GM21526 (cell line): Measurements from ENCODE around the gene FOXE3.

ENCODE experiments used
- ATAC-seq: cut with Tn5 transposase; IDR thresholded peaks from one replicate; pipeline ENCODE4 v1.9.1; 2021; ENCODE audit warnings: moderate library complexity; ENCODE audit not compliant: unreplicated experiment, low FRiP score

The FOXE3 gene

GRCh38 chr1:47415728-47416318, at the start of gene FOXE3:
Gene FOXE3 (plus strand): TSS chr1:47416285. CDS start chr1:47416316, 31 bp downstream.
- ATAC-seq = no peak

- no peak for ATAC-seq
Observed at GRCh38 chr1:47367651-47368050, 48.4 kb upstream of the FOXE3 start.

GRCh38 chr1:47371016-47371517, 45.0 kb upstream of the FOXE3 start:
- no peak for ATAC-seq

GRCh38 chr1:47374501-47374900, 41.6 kb upstream of the FOXE3 start:
- no peak for ATAC-seq

GRCh38 chr1:47378147-47378546, 37.9 kb upstream of the FOXE3 start:
- no peak for ATAC-seq

GRCh38 chr1:47380699-47381098, 35.4 kb upstream of the FOXE3 start:
- ATAC-seq = no peak

GRCh38 chr1:47382399-47382983, 33.6 kb upstream of the FOXE3 start:
- no peak for ATAC-seq

GRCh38 chr1:47384083-47384482, 32.0 kb upstream of the FOXE3 start:
- no peak for ATAC-seq

- no peak for ATAC-seq
Observed at GRCh38 chr1:47385020-47385419, 31.1 kb upstream of the FOXE3 start.

GRCh38 chr1:47386268-47386667, 29.8 kb upstream of the FOXE3 start:
- no peak for ATAC-seq

GRCh38 chr1:47388030-47388890, 27.8 kb upstream of the FOXE3 start:
- no peak for ATAC-seq

GRCh38 chr1:47388891-47389238, 27.2 kb upstream of the FOXE3 start:
- peak; percentile 79 for ATAC-seq

- no peak for ATAC-seq
Observed at GRCh38 chr1:47389731-47390130, 26.4 kb upstream of the FOXE3 start.

GRCh38 chr1:47390843-47391242, 25.2 kb upstream of the FOXE3 start:
- ATAC-seq = no peak

- no peak for ATAC-seq
Observed at GRCh38 chr1:47393141-47393540, 22.9 kb upstream of the FOXE3 start.

GRCh38 chr1:47395433-47395832, 20.7 kb upstream of the FOXE3 start:
- no peak for ATAC-seq

- no peak for ATAC-seq
Observed at GRCh38 chr1:47396671-47397196, 19.4 kb upstream of the FOXE3 start.

- ATAC-seq = no peak
Observed at GRCh38 chr1:47399138-47399845, 16.8 kb upstream of the FOXE3 start.

GRCh38 chr1:47399846-47400155, 16.3 kb upstream of the FOXE3 start:
- no peak for ATAC-seq

GRCh38 chr1:47401761-47402160, 14.3 kb upstream of the FOXE3 start:
- ATAC-seq = no peak

- no peak for ATAC-seq
Observed at GRCh38 chr1:47402591-47402990, 13.5 kb upstream of the FOXE3 start.
